Motor neuron (in vitro differentiated cells): Measurements from ENCODE around the gene NT5C2. TPM values are rescaled to one million over a fixed set of nuclear protein-coding genes. Genes with fewer than 3 reads are reported as not detected.
"Not testable (repeated sequence)": the region's sequence is repeated elsewhere in the genome, so short reads cannot be mapped to it uniquely, and the experiment has no call there.

ENCODE experiments used
- ATAC-seq, 8 experiments: fragments of 200-7000 bp; cut with Tn5 transposase; replicated peaks in 6 of 8; 2 replicates each; pipeline ENCODE4 v1.8.0; 2021; ENCODE audit warnings: mild to moderate bottlenecking in 8 of 8, moderate library complexity in 8 of 8
- H3K27ac ChIP-seq, 2 donors: fragments of 250-450 bp; sonication (Bioruptor Pico); 2 replicates each; pipeline ENCODE4 v1.9.0; 2021; ENCODE audit warnings: antibody characterized with exemption in 2 of 2, mild to moderate bottlenecking in 2 of 2, moderate library complexity in 1 of 2
- H3K4me1 ChIP-seq, 2 donors: fragments of 250-450 bp; sonication (Bioruptor Pico); replicated peaks in 1 of 2; 2 replicates each; pipeline ENCODE4 v1.6.1; 2021; ENCODE audit warnings: antibody characterized with exemption in 2 of 2, mild to moderate bottlenecking in 2 of 2, moderate library complexity in 1 of 2
- H3K4me3 ChIP-seq, 5 donors: fragments of 250-450 bp; sonication (Bioruptor Pico); 2 replicates each; pipeline ENCODE4 v1.9.0; 2021; ENCODE audit warnings: antibody characterized with exemption in 5 of 5, mild to moderate bottlenecking in 5 of 5, moderate library complexity in 4 of 5
- WGBS, 10 experiments: fragments of 450-650 bp; shearing (Covaris generic); methylation state at CpG; one replicate each; pipeline ENCODE4 v1.0.0; 2022; 5-methylcytosine and 5-hydroxymethylcytosine counted together
- in situ Hi-C, 9 experiments: fragments of 400-800 bp; cut with MboI; loops; one replicate each; pipeline ENCODE4 v1.15.0; 2021; ENCODE audit warnings: low sequenced_read_pairs in 9 of 9, low pct_unique_long_range_greater_than_20kb in 2 of 9; ENCODE audit not compliant: unreplicated experiment in 9 of 9
- total RNA-seq, 8 experiments: library from RNA; unstranded; fragments of 300-600 nt; gene quantifications; 2 replicates each; pipeline versions ENCODE4 v1.2.3 to v1.2.4, GENCODE V29; 2022

NT5C2 gene
- total RNA-seq, 8 experiments from 2014 or later = 39.5 to 103 (median 55.2) TPM

GRCh38 chr10:103067956-103068355, 125.1 kb downstream of the NT5C2 start:
- no peak for ATAC-seq

GRCh38 chr10:103067484-103067883, 125.6 kb downstream of the NT5C2 start:
- in situ Hi-C loops = loop anchor here in 3 of 9 experiments (10.0 to 25.0 kb wide), 3 partner anchors 143 to 330 kb away; partner anchors contain the start of genes CNNM2 (in 1 of the 3) and WBP1L (in 1 of the 3)
- Histone ChIP-seq H3K4me3 (no peak overlapping the region), H3K4me1 (no peaks in the 10 kb centered on the region), H3K27ac (no peak overlapping the region)
- ATAC-seq = no peak
- WGBS, 10 experiments = 89 to 100% (median 93%) methylated on average over 1 to 2 of the region's 2 CpGs; no CpG with 5 or more reads in 4 of the 10 experiments

More at GRCh38 chr10:103067956-103068355, 125.1 kb downstream of the NT5C2 start:
- WGBS, 10 experiments = 56 to 100% (median 87%) methylated on average over 2 to 6 of the region's 6 CpGs; no CpG with 5 or more reads in 4 of the 10 experiments
- Histone ChIP-seq H3K27ac (no peak overlapping the region), H3K4me1 (no peaks in the 10 kb centered on the region), H3K4me3 (no peak overlapping the region)
- in situ Hi-C loops = loop anchor here in 3 of 9 experiments (10.0 to 25.0 kb wide), 3 partner anchors 143 to 331 kb away; partner anchors contain the start of genes CNNM2 (in 1 of the 3) and WBP1L (in 1 of the 3)

GRCh38 chr10:103067099-103067477, 126.0 kb downstream of the NT5C2 start:
- H3K4me1 ChIP-seq, H3K27ac ChIP-seq, ATAC-seq, H3K4me3 ChIP-seq: not testable (repeated sequence)
- in situ Hi-C loops = loop anchor here in 3 of 9 experiments (10.0 to 25.0 kb wide), 3 partner anchors 142 to 330 kb away; partner anchors contain the start of genes CNNM2 (in 1 of the 3) and WBP1L (in 1 of the 3)
- WGBS, 10 experiments = 50 to 100% (median 85%) methylated on average over 1 to 4 of the region's 4 CpGs; no CpG with 5 or more reads in 4 of the 10 experiments

GRCh38 chr10:103066141-103067098, 126.7 kb downstream of the NT5C2 start:
- Histone ChIP-seq H3K4me3 (no peak overlapping the region), H3K27ac (no peak overlapping the region), H3K4me1 (no peaks in the 10 kb centered on the region)
- in situ Hi-C loops = loop anchor here in 3 of 9 experiments (10.0 to 25.0 kb wide), 3 partner anchors 142 to 329 kb away; partner anchors contain the start of genes CNNM2 (in 1 of the 3) and WBP1L (in 1 of the 3)
- ATAC-seq = peak in 3 of 8 experiments; percentile 38 to 89 (median 82)
- 49 to 100% (median 76%) methylated on average over 1 to 16 of the region's 16 CpGs; no CpG with 5 or more reads in 2 of the 10 experiments for WGBS, 10 experiments

GRCh38 chr10:103064956-103065355, 128.1 kb downstream of the NT5C2 start:
- 80 to 100% (median 93%) methylated on average over 1 to 4 of the region's 4 CpGs; no CpG with 5 or more reads in 2 of the 10 experiments for WGBS, 10 experiments
- Histone ChIP-seq H3K27ac (no peak overlapping the region), H3K4me3 (no peak overlapping the region), H3K4me1 (no peaks in the 10 kb centered on the region)
- ATAC-seq = no peak
- in situ Hi-C loops = loop anchor here in 3 of 9 experiments (10.0 to 25.0 kb wide), 3 partner anchors 140 to 328 kb away; partner anchors contain the start of genes CNNM2 (in 1 of the 3) and WBP1L (in 1 of the 3)

GRCh38 chr10:103062854-103063590, 130.1 kb downstream of the NT5C2 start:
- WGBS, 10 experiments = 71 to 100% (median 89%) methylated on average over 1 to 10 of the region's 15 CpGs; no CpG with 5 or more reads in 2 of the 10 experiments
- no peak overlapping the region for H3K4me3 ChIP-seq
- H3K27ac ChIP-seq = no peak overlapping the region
- peak in 1 of 8 experiments; percentile 56 for ATAC-seq
- in situ Hi-C loops = loop anchor here in 3 of 9 experiments (10.0 to 25.0 kb wide), 3 partner anchors 138 to 326 kb away; partner anchors contain the start of genes CNNM2 (in 1 of the 3) and WBP1L (in 1 of the 3)
- H3K4me1 ChIP-seq = no peaks in the 10 kb centered on the region

- Histone ChIP-seq H3K4me3 (no peak overlapping the region), H3K27ac (no peak overlapping the region), H3K4me1 (no peaks in the 10 kb centered on the region)
- ATAC-seq = peak in 3 of 8 experiments; percentile 49 to 79 (median 66)
- 27 to 100% (median 88%) methylated on average over 1 to 2 of the region's 2 CpGs for WGBS, 10 experiments
- in situ Hi-C loops = loop anchor here in 3 of 9 experiments (10.0 to 25.0 kb wide), 3 partner anchors 136 to 323 kb away; partner anchors contain the start of genes CNNM2 (in 1 of the 3) and WBP1L (in 1 of the 3)
Observed at GRCh38 chr10:103060575-103060974, 132.5 kb downstream of the NT5C2 start.

GRCh38 chr10:103058034-103058433, 135.0 kb downstream of the NT5C2 start:
- 17 to 100% (median 100%) methylated on average over 1 to 3 of the region's 3 CpGs for WGBS, 10 experiments
- H3K4me1 ChIP-seq = peaks cover 0 to 3% of the 10 kb centered on the region in 2 donors
- no peak overlapping the region for H3K4me3 ChIP-seq
- in situ Hi-C loops = loop anchor here in 1 of 9 experiments (10.0 to 25.0 kb wide), 2 partner anchors 133 to 321 kb away; partner anchors contain the start of gene WBP1L
- no peak overlapping the region for H3K27ac ChIP-seq
- ATAC-seq = peak in 3 of 8 experiments; percentile 22 to 77 (median 53)

- Histone ChIP-seq H3K4me3 (no peak overlapping the region), H3K27ac (no peak overlapping the region), H3K4me1 (peaks cover 0 to 3% of the 10 kb centered on the region in 2 donors)
- WGBS, 10 experiments = 20 to 100% (median 72%) methylated on average over 1 to 4 of the region's 4 CpGs; no CpG with 5 or more reads in 1 of the 10 experiments
- in situ Hi-C loops = loop anchor here in 1 of 9 experiments (10.0 to 25.0 kb wide), 2 partner anchors 130 to 318 kb away; partner anchors contain the start of gene WBP1L
- ATAC-seq = no peak
Observed at GRCh38 chr10:103055105-103055504, 138.0 kb downstream of the NT5C2 start.

- WGBS, 10 experiments = 59 to 100% (median 100%) methylated on average over 1 to 3 of the region's 3 CpGs; no CpG with 5 or more reads in 5 of the 10 experiments
- in situ Hi-C loops = loop anchor here in 1 of 9 experiments (10.0 to 25.0 kb wide), 2 partner anchors 130 to 317 kb away; partner anchors contain the start of gene WBP1L
- H3K27ac ChIP-seq = no peak overlapping the region
- H3K4me1 ChIP-seq = peaks cover 0 to 3% of the 10 kb centered on the region in 2 donors
- H3K4me3 ChIP-seq = no peak overlapping the region
- ATAC-seq = no peak
Observed at GRCh38 chr10:103054621-103055020, 138.5 kb downstream of the NT5C2 start.

GRCh38 chr10:103053659-103054581, 139.2 kb downstream of the NT5C2 start:
- 45 to 100% (median 64%) methylated on average over 2 to 19 of the region's 20 CpGs; no CpG with 5 or more reads in 2 of the 10 experiments for WGBS, 10 experiments
- peaks cover 0 to 3% of the 10 kb centered on the region in 2 donors for H3K4me1 ChIP-seq
- peak in 7 of 8 experiments; percentile 95 to 99 (median 98) for ATAC-seq
- H3K4me3 ChIP-seq = no peak overlapping the region
- in situ Hi-C loops = loop anchor here in 1 of 9 experiments (10.0 to 25.0 kb wide), 2 partner anchors 129 to 317 kb away; partner anchors contain the start of gene WBP1L
- no peak overlapping the region for H3K27ac ChIP-seq
